ENCODE results near the gene PXMP4.
"Not testable (repeated sequence)": the region's sequence is repeated elsewhere in the genome, so short reads cannot be mapped to it uniquely, and the experiment has no call there.

Gene PXMP4

GRCh38 chr20:33703498-33704137, 16.5 kb downstream of the PXMP4 start:
- H3K27me3 ChIP-seq (ENCODE audit: low read depth), result no peaks in the 10 kb centered on the region
- DNase-seq (ENCODE audit: low spot score in 2 of 2), result no peak
- in situ Hi-C loops (cut with MboI; ENCODE audit: low sequenced_read_pairs), result no loop called here
- H3K36me3 ChIP-seq (replicated peaks), result no peaks in the 10 kb centered on the region
- no peaks in the 10 kb centered on the region for H3K9me3 ChIP-seq
- H3K4me3 ChIP-seq, result no peak overlapping the region
- no peaks in the 10 kb centered on the region for H3K4me1 ChIP-seq

GRCh38 chr20:33702861-33703260, 17.2 kb downstream of the PXMP4 start:
- in situ Hi-C loops (cut with MboI; ENCODE audit: low sequenced_read_pairs), result no loop called here
- Histone ChIP-seq H3K27me3 (ENCODE audit: low read depth) (no peaks in the 10 kb centered on the region), H3K36me3 (replicated peaks) (no peaks in the 10 kb centered on the region), H3K4me1 (no peaks in the 10 kb centered on the region), H3K4me3 (no peak overlapping the region), H3K9me3 (peaks cover 2% of the 10 kb centered on the region; the same call in 1 of the 2 replicates)
- no peak for DNase-seq (ENCODE audit: low spot score in 2 of 2)

GRCh38 chr20:33701629-33702450, 18.3 kb downstream of the PXMP4 start:
- no peak for DNase-seq (ENCODE audit: low spot score in 2 of 2)
- no peak overlapping the region for H3K4me3 ChIP-seq
- in situ Hi-C loops (cut with MboI; ENCODE audit: low sequenced_read_pairs), result no loop called here
- H3K4me1 ChIP-seq, result no peaks in the 10 kb centered on the region
- H3K36me3 ChIP-seq (replicated peaks), result no peaks in the 10 kb centered on the region
- no peaks in the 10 kb centered on the region for H3K27me3 ChIP-seq (ENCODE audit: low read depth)
- H3K9me3 ChIP-seq, result peaks cover 2% of the 10 kb centered on the region; the same call in 1 of the 2 replicates

GRCh38 chr20:33700696-33701441, 19.2 kb downstream of the PXMP4 start:
- H3K4me3 ChIP-seq; in situ Hi-C loops (cut with MboI; ENCODE audit: low sequenced_read_pairs); H3K36me3 ChIP-seq (replicated peaks); DNase-seq (ENCODE audit: low spot score in 2 of 2); H3K9me3 ChIP-seq; H3K4me1 ChIP-seq; H3K27me3 ChIP-seq (ENCODE audit: low read depth): not testable (repeated sequence)

- H3K36me3 ChIP-seq (replicated peaks); DNase-seq (ENCODE audit: low spot score in 2 of 2); H3K4me1 ChIP-seq; H3K27me3 ChIP-seq (ENCODE audit: low read depth); in situ Hi-C loops (cut with MboI; ENCODE audit: low sequenced_read_pairs); H3K9me3 ChIP-seq; H3K4me3 ChIP-seq: not testable (repeated sequence)
Measured at GRCh38 chr20:33698966-33699365, 21.1 kb downstream of the PXMP4 start.

GRCh38 chr20:33697129-33697528, 23.0 kb downstream of the PXMP4 start:
- Histone ChIP-seq H3K27me3 (ENCODE audit: low read depth) (no peaks in the 10 kb centered on the region), H3K36me3 (replicated peaks) (no peaks in the 10 kb centered on the region), H3K4me3 (no peak overlapping the region), H3K9me3 (peaks cover 4% of the 10 kb centered on the region; the same call in 1 of the 2 replicates), H3K4me1 (no peaks in the 10 kb centered on the region)
- in situ Hi-C loops (cut with MboI; ENCODE audit: low sequenced_read_pairs), result no loop called here
- no peak for DNase-seq (ENCODE audit: low spot score in 2 of 2)

- H3K4me1 ChIP-seq, result no peaks in the 10 kb centered on the region
- H3K9me3 ChIP-seq, result peaks cover 4% of the 10 kb centered on the region; the same call in 1 of the 2 replicates
- no peaks in the 10 kb centered on the region for H3K36me3 ChIP-seq (replicated peaks)
- H3K4me3 ChIP-seq, result no peak overlapping the region
- in situ Hi-C loops (cut with MboI; ENCODE audit: low sequenced_read_pairs), result no loop called here
- DNase-seq (ENCODE audit: low spot score in 2 of 2), result no peak
- H3K27me3 ChIP-seq (ENCODE audit: low read depth), result no peaks in the 10 kb centered on the region
Measured at GRCh38 chr20:33696448-33696847, 23.7 kb downstream of the PXMP4 start.

GRCh38 chr20:33694639-33695012, 25.5 kb downstream of the PXMP4 start:
- no peaks in the 10 kb centered on the region for H3K36me3 ChIP-seq (replicated peaks)
- in situ Hi-C loops (cut with MboI; ENCODE audit: low sequenced_read_pairs), result no loop called here

GRCh38 chr20:33693741-33694638, 26.1 kb downstream of the PXMP4 start:
- no peak overlapping the region for H3K4me3 ChIP-seq
- H3K9me3 ChIP-seq, result peaks cover 4% of the 10 kb centered on the region; the same call in 1 of the 2 replicates
- no peaks in the 10 kb centered on the region for H3K4me1 ChIP-seq
- in situ Hi-C loops (cut with MboI; ENCODE audit: low sequenced_read_pairs), result no loop called here
- H3K36me3 ChIP-seq (replicated peaks), result no peaks in the 10 kb centered on the region
- H3K27me3 ChIP-seq (ENCODE audit: low read depth), result no peaks in the 10 kb centered on the region
- DNase-seq (ENCODE audit: low spot score in 2 of 2), result no peak

More at GRCh38 chr20:33694639-33695012, 25.5 kb downstream of the PXMP4 start:
- DNase-seq (ENCODE audit: low spot score in 2 of 2), result no peak
- Histone ChIP-seq H3K9me3 (peaks cover 4% of the 10 kb centered on the region; the same call in 1 of the 2 replicates), H3K4me3 (no peak overlapping the region), H3K27me3 (ENCODE audit: low read depth) (no peaks in the 10 kb centered on the region), H3K4me1 (no peaks in the 10 kb centered on the region)

GRCh38 chr20:33693289-33693688, 26.8 kb downstream of the PXMP4 start:
- Histone ChIP-seq H3K36me3 (replicated peaks) (no peaks in the 10 kb centered on the region), H3K9me3 (peaks cover 2% of the 10 kb centered on the region; the same call in 1 of the 2 replicates), H3K27me3 (ENCODE audit: low read depth) (no peaks in the 10 kb centered on the region), H3K4me1 (no peaks in the 10 kb centered on the region), H3K4me3 (no peak overlapping the region)
- DNase-seq (ENCODE audit: low spot score in 2 of 2), result no peak
- in situ Hi-C loops (cut with MboI; ENCODE audit: low sequenced_read_pairs), result no loop called here

GRCh38 chr20:33689973-33690372, 30.1 kb downstream of the PXMP4 start:
- H3K36me3 ChIP-seq (replicated peaks), result no peaks in the 10 kb centered on the region
- H3K4me3 ChIP-seq, result no peak overlapping the region
- no peaks in the 10 kb centered on the region for H3K9me3 ChIP-seq
- no peaks in the 10 kb centered on the region for H3K27me3 ChIP-seq (ENCODE audit: low read depth)
- in situ Hi-C loops (cut with MboI; ENCODE audit: low sequenced_read_pairs), result no loop called here
- H3K4me1 ChIP-seq, result peaks cover 8% of the 10 kb centered on the region
- DNase-seq (ENCODE audit: low spot score in 2 of 2), result no peak

- Histone ChIP-seq H3K36me3 (replicated peaks) (no peaks in the 10 kb centered on the region), H3K4me1 (peaks cover 13% of the 10 kb centered on the region), H3K4me3 (no peak overlapping the region), H3K9me3 (no peaks in the 10 kb centered on the region), H3K27me3 (ENCODE audit: low read depth) (no peaks in the 10 kb centered on the region)
- DNase-seq (ENCODE audit: low spot score in 2 of 2), result no peak
- in situ Hi-C loops (cut with MboI; ENCODE audit: low sequenced_read_pairs), result no loop called here
Measured at GRCh38 chr20:33689493-33689892, 30.6 kb downstream of the PXMP4 start.

GRCh38 chr20:33688938-33689424, 31.1 kb downstream of the PXMP4 start:
- in situ Hi-C loops (cut with MboI; ENCODE audit: low sequenced_read_pairs), result no loop called here
- H3K4me1 ChIP-seq, result peaks cover 13% of the 10 kb centered on the region
- no peak overlapping the region for H3K4me3 ChIP-seq
- no peak for DNase-seq (ENCODE audit: low spot score in 2 of 2)
- no peaks in the 10 kb centered on the region for H3K9me3 ChIP-seq
- H3K36me3 ChIP-seq (replicated peaks), result peaks cover under 1% of the 10 kb centered on the region; the same call in 1 of the 2 replicates
- no peaks in the 10 kb centered on the region for H3K27me3 ChIP-seq (ENCODE audit: low read depth)
